GM12878 (cell line): ENCODE data around the gene ZWILCH. TPM values are rescaled to one million over a fixed set of nuclear protein-coding genes. Genes with fewer than 3 reads are reported as not detected.

Experiments
- EED ChIP-seq: sonication (generic); IDR thresholded peaks from 2 replicates; pipeline ENCODE4 v1.6.1; 2016; ENCODE audit warnings: antibody characterized with exemption, low read depth
- EZH2 ChIP-seq: IDR thresholded peaks from 2 replicates; pipeline ENCODE4 v1.6.1; 2012; ENCODE audit warnings: low read depth, mild to moderate bottlenecking, control low read depth, inconsistent platforms, low read length, borderline replicate concordance; ENCODE audit not compliant: control insufficient read depth
- HDAC2 ChIP-seq: fragments of 200-600 bp; sonication (generic); IDR thresholded peaks from 2 replicates; pipeline ENCODE4 v1.6.1; 2017
- KDM1A ChIP-seq: fragments of 200-600 bp; sonication (generic); IDR thresholded peaks from 2 replicates; pipeline ENCODE4 v1.6.1; 2016; ENCODE audit warnings: borderline replicate concordance
- MXI1 ChIP-seq: fragments of 150-350 bp; IDR thresholded peaks from 2 replicates; pipeline ENCODE4 v1.6.1; 2011; ENCODE audit warnings: low read depth, mild to moderate bottlenecking, inconsistent platforms, low read length, improper control_type of control experiment
- NFYA ChIP-seq: IDR thresholded peaks from 2 replicates; pipeline ENCODE4 v1.6.1; 2011; ENCODE audit warnings: low read depth, mild to moderate bottlenecking, low read length, improper control_type of control experiment, borderline replicate concordance
- NR2C2 ChIP-seq: IDR thresholded peaks from 2 replicates; pipeline ENCODE4 v1.6.1; 2011; ENCODE audit warnings: borderline replicate concordance, low read depth; ENCODE audit not compliant: control insufficient read depth, insufficient read length
- PML ChIP-seq: IDR thresholded peaks from 2 replicates; pipeline ENCODE4 v1.6.1; 2012; ENCODE audit warnings: low read length, inconsistent platforms
- RAD21 ChIP-seq: IDR thresholded peaks from 2 replicates; pipeline ENCODE4 v1.6.1; 2011; ENCODE audit warnings: mild to moderate bottlenecking, low read depth, low read length, moderate library complexity; ENCODE audit not compliant: insufficient read depth
- RELA ChIP-seq: fragments of 450-650 bp; IDR thresholded peaks from 2 replicates; pipeline ENCODE4 v1.8.0; 2014; ENCODE audit warnings: borderline replicate concordance; ENCODE audit not compliant: partially characterized antibody
- SMAD1 ChIP-seq: fragments of 450-650 bp; IDR thresholded peaks from 2 replicates; pipeline ENCODE4 v1.6.1; 2018; ENCODE audit warnings: mild to moderate bottlenecking, low read depth; ENCODE audit not compliant: partially characterized antibody
- STAT1 ChIP-seq: fragments of 450-650 bp; conservative IDR thresholded peaks from 2 replicates; pipeline ENCODE4 v1.6.1; 2014; ENCODE audit warnings: antibody characterized with exemption, mild to moderate bottlenecking
- SUZ12 ChIP-seq: fragments of 200-600 bp; sonication (generic); IDR thresholded peaks from one replicate; pipeline ENCODE4 v1.6.1; 2018; ENCODE audit warnings: antibody characterized with exemption, mild to moderate bottlenecking; ENCODE audit not compliant: unreplicated experiment
- TCF12 ChIP-seq: IDR thresholded peaks from 2 replicates; pipeline ENCODE4 v1.6.1; 2011; ENCODE audit warnings: low read depth, mild to moderate bottlenecking, low read length
- ZBED1 ChIP-seq: IDR thresholded peaks from 2 replicates; pipeline ENCODE4 v1.6.1; 2016; ENCODE audit warnings: borderline replicate concordance
- polyA plus RNA-seq, 11 experiments: library from polyadenylated mRNA; depleted of rRNA in 4 of 11; unstranded in 6 of 11; stranded (reverse) in 5 of 11; fragments of >200 nt; fragmentation: Nextera tagmentation in 4 of 11; fragmentation: Illumina TruSeq in 1 of 11; extraction: Ambion mirVana in 4 of 11; extraction: Trizol in 1 of 11; gene quantifications; 1 replicate in 1 of 11; 2 replicates in 10 of 11; pipeline versions ENCODE4 v1.2.1 to v1.2.3, GENCODE V29; 2011 to 2016; ENCODE audit warnings: inconsistent platforms in 2 of 11, missing spikeins in 2 of 11, low read depth in 1 of 11
- total RNA-seq, 4 experiments: library from RNA; depleted of rRNA in 3 of 4; stranded (reverse); fragments of >200 nt in 3 of 4; fragmentation: Illumina TruSeq in 1 of 4; extraction: Trizol in 1 of 4; gene quantifications; 2 replicates each; pipeline versions ENCODE4 v1.2.1 to v1.2.3, GENCODE V29; 2013 to 2021
- TF ChIP-seq, protein P1 (sequence below): fragments of 450-650 bp; IDR thresholded peaks from 2 replicates; pipeline ENCODE4 v1.6.1; 2017; ENCODE audit warnings: mild to moderate bottlenecking
- TF ChIP-seq, protein P2 (sequence below): fragments of 450-650 bp; formaldehyde crosslinking; IDR thresholded peaks from 2 replicates; pipeline ENCODE4 v1.5.0; 2022; ENCODE audit warnings: mild to moderate bottlenecking, missing genetic modification characterization
- TF ChIP-seq, protein P3 (sequence below): IDR thresholded peaks from 2 replicates; pipeline ENCODE4 v1.6.1; 2012; ENCODE audit warnings: low read depth, low read length, improper control_type of control experiment

The ZWILCH gene
- total and polyA plus RNA-seq, 10 of the 15 experiments (the other 5 are each of a cell fraction or from before 2014, with no cell fraction given), result 15.6 to 73.9 (median 32.4) TPM

DNA sequence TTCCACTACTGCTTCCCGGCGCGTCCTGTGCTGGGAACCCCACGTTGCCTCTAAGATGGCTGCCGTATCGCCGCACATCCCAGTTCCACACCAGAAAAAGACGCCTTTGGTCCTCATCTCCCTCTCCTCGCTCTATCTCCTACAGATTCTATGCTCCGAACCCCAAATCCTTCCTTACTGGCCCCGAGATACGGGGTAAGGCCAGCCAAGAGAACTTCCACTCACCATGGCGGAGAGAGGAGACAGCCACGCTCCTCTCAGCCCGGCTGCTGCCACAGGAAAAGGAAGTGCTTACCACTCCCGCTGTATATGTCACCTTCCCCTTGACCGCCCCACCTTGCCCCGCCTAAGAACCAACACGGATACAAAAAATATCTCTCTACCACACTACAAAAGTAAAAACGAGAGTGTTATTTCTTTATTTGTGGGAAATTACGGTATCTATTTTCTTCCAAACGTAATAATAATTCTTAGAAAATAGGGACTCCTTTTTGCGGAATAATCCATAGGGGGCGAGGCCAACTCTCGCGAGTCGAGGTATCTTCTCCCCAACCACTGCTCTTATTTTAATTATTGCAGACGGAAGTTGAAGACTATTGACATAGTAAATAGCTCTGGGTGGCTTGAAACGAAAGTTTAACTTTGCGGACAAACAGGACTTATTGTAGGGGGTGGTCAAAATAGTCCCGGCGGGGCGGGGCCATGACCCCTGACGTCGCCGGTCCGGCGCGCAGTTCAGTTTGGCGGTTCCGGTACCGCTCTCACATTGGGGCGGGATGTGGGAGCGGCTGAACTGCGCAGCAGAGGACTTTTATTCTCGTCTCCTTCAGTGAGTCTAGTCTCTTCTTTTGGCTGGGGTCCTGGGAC is at the start of gene ZWILCH, which contains the start of gene RPL4 (continued):
- TF ChIP-seq NR2C2, result no peak
- no peak; the same call in 1 of the 2 replicates for TF ChIP-seq ZBED1
- TF ChIP-seq, protein P1, sequence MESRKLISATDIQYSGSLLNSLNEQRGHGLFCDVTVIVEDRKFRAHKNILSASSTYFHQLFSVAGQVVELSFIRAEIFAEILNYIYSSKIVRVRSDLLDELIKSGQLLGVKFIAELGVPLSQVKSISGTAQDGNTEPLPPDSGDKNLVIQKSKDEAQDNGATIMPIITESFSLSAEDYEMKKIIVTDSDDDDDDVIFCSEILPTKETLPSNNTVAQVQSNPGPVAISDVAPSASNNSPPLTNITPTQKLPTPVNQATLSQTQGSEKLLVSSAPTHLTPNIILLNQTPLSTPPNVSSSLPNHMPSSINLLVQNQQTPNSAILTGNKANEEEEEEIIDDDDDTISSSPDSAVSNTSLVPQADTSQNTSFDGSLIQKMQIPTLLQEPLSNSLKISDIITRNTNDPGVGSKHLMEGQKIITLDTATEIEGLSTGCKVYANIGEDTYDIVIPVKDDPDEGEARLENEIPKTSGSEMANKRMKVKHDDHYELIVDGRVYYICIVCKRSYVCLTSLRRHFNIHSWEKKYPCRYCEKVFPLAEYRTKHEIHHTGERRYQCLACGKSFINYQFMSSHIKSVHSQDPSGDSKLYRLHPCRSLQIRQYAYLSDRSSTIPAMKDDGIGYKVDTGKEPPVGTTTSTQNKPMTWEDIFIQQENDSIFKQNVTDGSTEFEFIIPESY, result no peak
- no peak for TF ChIP-seq RAD21
- TF ChIP-seq, protein P2, sequence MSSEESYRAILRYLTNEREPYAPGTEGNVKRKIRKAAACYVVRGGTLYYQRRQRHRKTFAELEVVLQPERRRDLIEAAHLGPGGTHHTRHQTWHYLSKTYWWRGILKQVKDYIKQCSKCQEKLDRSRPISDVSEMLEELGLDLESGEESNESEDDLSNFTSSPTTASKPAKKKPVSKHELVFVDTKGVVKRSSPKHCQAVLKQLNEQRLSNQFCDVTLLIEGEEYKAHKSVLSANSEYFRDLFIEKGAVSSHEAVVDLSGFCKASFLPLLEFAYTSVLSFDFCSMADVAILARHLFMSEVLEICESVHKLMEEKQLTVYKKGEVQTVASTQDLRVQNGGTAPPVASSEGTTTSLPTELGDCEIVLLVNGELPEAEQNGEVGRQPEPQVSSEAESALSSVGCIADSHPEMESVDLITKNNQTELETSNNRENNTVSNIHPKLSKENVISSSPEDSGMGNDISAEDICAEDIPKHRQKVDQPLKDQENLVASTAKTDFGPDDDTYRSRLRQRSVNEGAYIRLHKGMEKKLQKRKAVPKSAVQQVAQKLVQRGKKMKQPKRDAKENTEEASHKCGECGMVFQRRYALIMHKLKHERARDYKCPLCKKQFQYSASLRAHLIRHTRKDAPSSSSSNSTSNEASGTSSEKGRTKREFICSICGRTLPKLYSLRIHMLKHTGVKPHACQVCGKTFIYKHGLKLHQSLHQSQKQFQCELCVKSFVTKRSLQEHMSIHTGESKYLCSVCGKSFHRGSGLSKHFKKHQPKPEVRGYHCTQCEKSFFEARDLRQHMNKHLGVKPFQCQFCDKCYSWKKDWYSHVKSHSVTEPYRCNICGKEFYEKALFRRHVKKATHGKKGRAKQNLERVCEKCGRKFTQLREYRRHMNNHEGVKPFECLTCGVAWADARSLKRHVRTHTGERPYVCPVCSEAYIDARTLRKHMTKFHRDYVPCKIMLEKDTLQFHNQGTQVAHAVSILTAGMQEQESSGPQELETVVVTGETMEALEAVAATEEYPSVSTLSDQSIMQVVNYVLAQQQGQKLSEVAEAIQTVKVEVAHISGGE, result no peak
- no peak for TF ChIP-seq NFYA
- TF ChIP-seq KDM1A, result no peak
- no peak for TF ChIP-seq SUZ12
- peak; percentile 99 for TF ChIP-seq PML
- no peak for TF ChIP-seq EZH2
- no peak for TF ChIP-seq STAT1
- TF ChIP-seq, protein P3, sequence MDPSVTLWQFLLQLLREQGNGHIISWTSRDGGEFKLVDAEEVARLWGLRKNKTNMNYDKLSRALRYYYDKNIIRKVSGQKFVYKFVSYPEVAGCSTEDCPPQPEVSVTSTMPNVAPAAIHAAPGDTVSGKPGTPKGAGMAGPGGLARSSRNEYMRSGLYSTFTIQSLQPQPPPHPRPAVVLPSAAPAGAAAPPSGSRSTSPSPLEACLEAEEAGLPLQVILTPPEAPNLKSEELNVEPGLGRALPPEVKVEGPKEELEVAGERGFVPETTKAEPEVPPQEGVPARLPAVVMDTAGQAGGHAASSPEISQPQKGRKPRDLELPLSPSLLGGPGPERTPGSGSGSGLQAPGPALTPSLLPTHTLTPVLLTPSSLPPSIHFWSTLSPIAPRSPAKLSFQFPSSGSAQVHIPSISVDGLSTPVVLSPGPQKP, result no peak
- TF ChIP-seq RELA, result peak; percentile 35
- no peak for TF ChIP-seq EED
- TF ChIP-seq TCF12, result peak; percentile 63; the same call in 1 of the 2 replicates
- peak; percentile 84 for TF ChIP-seq SMAD1
- TF ChIP-seq MXI1, result peak; percentile 95
- no peak for TF ChIP-seq HDAC2
